DMS53 treated with DMSO at 0.1 percent for 48 hours (cell line): ENCODE measurements around the gene EGLN3.

ENCODE experiments used
- DNase-seq: peaks from one replicate; lab custom pipeline; 2025; ENCODE audit not compliant: unreplicated experiment; lab: John Stamatoyannopoulos, UW

The EGLN3 gene

DNA sequence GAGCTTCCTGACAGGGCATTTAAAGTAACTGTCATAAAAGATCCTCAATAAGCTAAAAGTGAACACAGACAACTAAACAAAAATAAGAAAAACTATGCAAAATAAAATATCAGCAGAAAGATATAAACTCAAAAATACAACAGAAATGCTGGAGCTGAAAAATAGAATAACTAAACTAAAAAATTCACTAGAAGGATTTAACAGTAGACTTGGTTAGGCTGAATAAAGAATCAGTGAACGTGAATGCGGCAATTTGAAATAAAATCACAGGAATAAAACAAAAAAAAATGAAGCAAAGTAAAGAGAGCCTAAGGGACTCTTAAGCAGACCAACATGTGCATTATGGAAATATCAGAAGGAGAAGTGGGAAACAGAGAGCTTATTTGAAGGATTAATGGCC lies 74.6 kb downstream of the EGLN3 start:
- DNase-seq, result no peak
